ENCODE results near the gene SLC9C1. TPM values are rescaled to one million over a fixed set of nuclear protein-coding genes. Genes with fewer than 3 reads are reported as not detected.

SLC9C1 gene
- total RNA-seq, 1 experiment from 2014 or later = not detected

DNA sequence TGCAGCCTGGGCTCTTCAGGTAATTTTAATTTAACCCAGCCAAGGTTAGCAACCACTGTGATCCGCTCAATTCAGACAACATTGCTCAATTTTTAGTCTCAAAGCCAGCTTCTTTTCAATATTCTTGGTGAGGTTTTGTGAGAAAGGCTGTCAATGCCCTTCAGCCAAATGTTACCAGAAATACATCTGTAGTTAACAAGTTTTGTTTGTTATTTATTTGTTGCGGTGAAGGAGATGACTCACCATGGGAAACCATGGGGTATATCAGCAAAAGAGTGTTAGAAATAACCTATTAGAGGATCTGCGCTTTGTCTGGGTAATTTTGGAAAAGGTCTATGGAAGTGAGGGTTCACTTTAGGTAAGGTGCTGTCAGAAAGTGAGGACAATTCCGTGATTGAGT lies 5.0 kb downstream of the SLC9C1 start:
- no peaks in the 10 kb centered on the region for H3K9me2 ChIP-seq (replicated peaks; ENCODE audit: low read length)
- no peak overlapping the region for H3K9ac ChIP-seq (ENCODE audit: low read length)
- H3K4me3 ChIP-seq (ENCODE audit: low read length) = no peak overlapping the region
- no peaks in the 10 kb centered on the region for H3K4me1 ChIP-seq (ENCODE audit: insufficient read depth, low read length)
- H2AFZ ChIP-seq (ENCODE audit: low read length) = no peak overlapping the region
- intact Hi-C loops (cut with micrococcal nuclease) = no loop called here
- CTCF ChIA-PET = no interaction called here
- BruUV-seq (replicated peaks) = no TSS peak
- TF ChIP-seq, protein P1, sequence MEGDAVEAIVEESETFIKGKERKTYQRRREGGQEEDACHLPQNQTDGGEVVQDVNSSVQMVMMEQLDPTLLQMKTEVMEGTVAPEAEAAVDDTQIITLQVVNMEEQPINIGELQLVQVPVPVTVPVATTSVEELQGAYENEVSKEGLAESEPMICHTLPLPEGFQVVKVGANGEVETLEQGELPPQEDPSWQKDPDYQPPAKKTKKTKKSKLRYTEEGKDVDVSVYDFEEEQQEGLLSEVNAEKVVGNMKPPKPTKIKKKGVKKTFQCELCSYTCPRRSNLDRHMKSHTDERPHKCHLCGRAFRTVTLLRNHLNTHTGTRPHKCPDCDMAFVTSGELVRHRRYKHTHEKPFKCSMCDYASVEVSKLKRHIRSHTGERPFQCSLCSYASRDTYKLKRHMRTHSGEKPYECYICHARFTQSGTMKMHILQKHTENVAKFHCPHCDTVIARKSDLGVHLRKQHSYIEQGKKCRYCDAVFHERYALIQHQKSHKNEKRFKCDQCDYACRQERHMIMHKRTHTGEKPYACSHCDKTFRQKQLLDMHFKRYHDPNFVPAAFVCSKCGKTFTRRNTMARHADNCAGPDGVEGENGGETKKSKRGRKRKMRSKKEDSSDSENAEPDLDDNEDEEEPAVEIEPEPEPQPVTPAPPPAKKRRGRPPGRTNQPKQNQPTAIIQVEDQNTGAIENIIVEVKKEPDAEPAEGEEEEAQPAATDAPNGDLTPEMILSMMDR (conservative IDR thresholded peaks at IDR 0.05; ENCODE audit: low read depth, low read length) = no peak
- TF ChIP-seq EZH2 (IDR thresholded peaks at IDR 0.05; ENCODE audit: low read length, unreplicated experiment) (no peak), EZH2phosphoT487 (IDR thresholded peaks at IDR 0.05; ENCODE audit: borderline replicate concordance, low read length) (no peak)
- H3K9me3 ChIP-seq (ENCODE audit: low read length) = no peaks in the 10 kb centered on the region
- POLR2A ChIA-PET (ENCODE audit: unreplicated experiment) = no interaction called here
- no peaks in the 10 kb centered on the region for H3K36me3 ChIP-seq (ENCODE audit: low read depth, low read length)
- peaks cover 36% of the 10 kb centered on the region for H3K27me3 ChIP-seq (ENCODE audit: low read length)
- DNase-seq (no peak), ATAC-seq (no peak)
- H3F3A ChIP-seq (ENCODE audit: low read length, unreplicated experiment) = no peaks in the 10 kb centered on the region
- 0 out of 2 replicates have a peak, but pooled peaks cover 3% of the 10 kb centered on the region for H4K20me1 ChIP-seq (ENCODE audit: low read length)
- no peak overlapping the region for H3K27ac ChIP-seq (ENCODE audit: low read length)
- no peaks in the 10 kb centered on the region for H3K79me2 ChIP-seq (ENCODE audit: low read length)
- H3K4me2 ChIP-seq (ENCODE audit: low read length) = no peak overlapping the region

GRCh38 chr3:112280266-112280665 lies 13.8 kb downstream of the SLC9C1 start:
- Histone ChIP-seq H3K27me3 (ENCODE audit: low read length) (peaks cover 92% of the 10 kb centered on the region), H3F3A (ENCODE audit: low read length, unreplicated experiment) (no peaks in the 10 kb centered on the region), H3K9ac (ENCODE audit: low read length) (no peak overlapping the region), H3K4me3 (ENCODE audit: low read length) (no peak overlapping the region), H3K36me3 (ENCODE audit: low read depth, low read length) (no peaks in the 10 kb centered on the region), H3K79me2 (ENCODE audit: low read length) (no peaks in the 10 kb centered on the region), H3K4me2 (ENCODE audit: low read length) (no peak overlapping the region), H3K27ac (ENCODE audit: low read length) (no peak overlapping the region), H3K4me1 (ENCODE audit: insufficient read depth, low read length) (no peaks in the 10 kb centered on the region), H4K20me1 (ENCODE audit: low read length) (no peaks in the 10 kb centered on the region), H3K9me2 (replicated peaks; ENCODE audit: low read length) (no peaks in the 10 kb centered on the region), H3K9me3 (ENCODE audit: low read length) (no peaks in the 10 kb centered on the region), H2AFZ (ENCODE audit: low read length) (no peak overlapping the region)
- CTCF ChIA-PET = no interaction called here
- intact Hi-C loops (cut with micrococcal nuclease) = no loop called here
- no peak for ATAC-seq
- POLR2A ChIA-PET (ENCODE audit: unreplicated experiment) = no interaction called here
- no TSS peak for BruUV-seq (replicated peaks)
- DNase-seq = no peak
- no peak for TF ChIP-seq EZH2phosphoT487 (IDR thresholded peaks at IDR 0.05; ENCODE audit: borderline replicate concordance, low read length)
- no peak for TF ChIP-seq EZH2 (IDR thresholded peaks at IDR 0.05; ENCODE audit: low read length, unreplicated experiment)
- TF ChIP-seq, protein P1 (conservative IDR thresholded peaks at IDR 0.05; ENCODE audit: low read depth, low read length) = no peak

GRCh38 chr3:112273536-112273935 lies 20.5 kb downstream of the SLC9C1 start:
- intact Hi-C loops (cut with micrococcal nuclease) = no loop called here
- Histone ChIP-seq H3K27me3 (ENCODE audit: low read length) (peaks cover 82% of the 10 kb centered on the region), H3K9me2 (replicated peaks; ENCODE audit: low read length) (no peaks in the 10 kb centered on the region), H2AFZ (ENCODE audit: low read length) (no peak overlapping the region), H3K27ac (ENCODE audit: low read length) (no peak overlapping the region), H3F3A (ENCODE audit: low read length, unreplicated experiment) (no peaks in the 10 kb centered on the region), H4K20me1 (ENCODE audit: low read length) (no peaks in the 10 kb centered on the region), H3K9ac (ENCODE audit: low read length) (no peak overlapping the region), H3K4me2 (ENCODE audit: low read length) (no peak overlapping the region), H3K9me3 (ENCODE audit: low read length) (no peaks in the 10 kb centered on the region), H3K4me3 (ENCODE audit: low read length) (no peak overlapping the region), H3K79me2 (ENCODE audit: low read length) (no peaks in the 10 kb centered on the region), H3K36me3 (ENCODE audit: low read depth, low read length) (no peaks in the 10 kb centered on the region), H3K4me1 (ENCODE audit: insufficient read depth, low read length) (no peaks in the 10 kb centered on the region)
- TF ChIP-seq, protein P1 (conservative IDR thresholded peaks at IDR 0.05; ENCODE audit: low read depth, low read length) = no peak
- TF ChIP-seq EZH2phosphoT487 (IDR thresholded peaks at IDR 0.05; ENCODE audit: borderline replicate concordance, low read length) (no peak), EZH2 (IDR thresholded peaks at IDR 0.05; ENCODE audit: low read length, unreplicated experiment) (no peak)
- DNase-seq (no peak), ATAC-seq (no peak)
- CTCF ChIA-PET = no interaction called here
- no TSS peak for BruUV-seq (replicated peaks)
- POLR2A ChIA-PET (ENCODE audit: unreplicated experiment) = no interaction called here
